SK-N-MC (cell line): ENCODE results near the gene CPNE6.

Experiments used
- EZH2 ChIP-seq: fragments of 200-600 bp; sonication (generic); IDR thresholded peaks from one replicate; pipeline ENCODE4 v1.6.1; 2017; ENCODE audit warnings: antibody characterized with exemption
- POLR2AphosphoS5 ChIP-seq: IDR thresholded peaks from 2 replicates; pipeline ENCODE4 v1.6.1; 2012; ENCODE audit warnings: mild to moderate bottlenecking, low read depth, low read length, borderline replicate concordance

DNA sequence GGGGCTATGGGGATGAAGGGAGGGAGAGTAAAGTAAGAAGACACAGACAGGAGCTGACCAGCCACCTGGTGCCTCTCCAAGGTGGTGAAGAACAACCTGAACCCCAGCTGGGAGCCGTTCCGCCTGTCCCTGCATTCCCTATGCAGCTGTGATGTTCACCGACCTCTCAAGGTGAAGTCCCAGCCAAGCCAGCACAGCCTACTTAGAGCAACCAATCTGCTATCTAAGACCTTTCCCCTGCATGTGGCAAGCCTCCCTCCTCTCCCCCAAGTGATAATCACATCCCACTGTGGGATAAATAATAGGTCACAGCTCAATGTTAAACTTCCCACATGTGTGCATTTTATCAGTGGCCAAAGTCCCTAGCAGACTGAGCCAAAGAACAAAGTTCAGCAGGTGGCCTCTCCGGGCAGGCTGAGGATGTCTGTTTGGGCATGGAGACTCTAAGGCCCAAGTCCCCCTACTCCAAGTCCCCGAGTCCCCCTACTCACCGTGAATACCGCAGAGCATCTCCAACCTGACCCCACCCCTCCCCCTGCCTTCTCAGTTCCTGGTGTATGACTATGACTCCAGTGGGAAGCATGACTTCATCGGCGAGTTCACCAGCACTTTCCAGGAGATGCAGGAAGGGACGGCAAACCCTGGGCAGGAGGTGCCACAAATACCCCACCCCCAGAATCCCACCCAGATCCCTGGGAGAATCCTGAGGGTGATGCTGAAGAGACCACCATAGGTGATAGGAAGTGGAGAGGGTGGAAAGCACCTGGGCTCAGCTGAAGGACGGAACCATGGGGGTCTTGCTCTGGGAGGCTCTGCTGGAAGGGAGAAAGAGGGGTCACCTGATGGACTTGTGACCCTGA lies 3.5 kb downstream of the CPNE6 start:
- TF ChIP-seq POLR2AphosphoS5: no peak
- no peak for TF ChIP-seq EZH2
